Stimulated activated CD8-positive, alpha-beta memory T cell treated with anti-CD3 and anti-CD28 coated beads, Interleukin-12 subunit alpha, Interleukin-12 subunit beta, amount 100 ng/mL, for 4 hours (primary cell): ENCODE data around the gene HRAS.
"Not testable (repeated sequence)": the region's sequence is repeated elsewhere in the genome, so short reads cannot be mapped to it uniquely, and the experiment has no call there.

Source experiments
- DNase-seq: peaks from one replicate; pipeline ENCODE4 v3.0.0-alpha.2; 2020; ENCODE audit warnings: low read depth

The HRAS gene

DNA sequence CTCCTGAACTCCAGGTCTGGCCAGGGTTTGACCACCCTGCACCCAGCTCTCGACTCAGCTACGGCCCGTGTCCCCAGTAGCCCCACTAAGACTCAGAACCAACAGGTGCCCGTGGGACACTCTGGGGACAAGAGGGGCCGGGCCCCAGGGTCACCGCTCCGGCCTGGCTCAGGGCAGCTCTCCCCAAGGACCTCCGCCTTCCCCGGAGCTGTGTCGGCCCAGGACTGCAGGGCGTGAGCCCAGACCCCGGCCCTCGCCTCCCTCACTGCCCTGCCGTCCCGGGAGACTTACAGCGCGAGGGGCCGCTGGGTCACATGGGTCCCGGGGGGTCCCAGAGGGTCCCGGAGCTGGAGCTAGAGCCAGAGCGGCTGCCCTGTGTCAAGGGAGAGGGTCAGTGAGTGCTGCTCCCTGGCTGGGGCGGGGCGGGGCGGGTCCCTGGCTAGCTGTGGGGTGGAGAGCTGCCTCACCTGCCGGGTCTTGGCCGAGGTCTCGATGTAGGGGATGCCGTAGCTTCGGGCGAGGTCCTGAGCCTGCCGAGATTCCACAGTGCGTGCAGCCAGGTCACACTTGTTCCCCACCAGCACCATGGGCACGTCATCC lies 2.3 kb downstream of the HRAS start:
- DNase-seq, result no peak

DNA sequence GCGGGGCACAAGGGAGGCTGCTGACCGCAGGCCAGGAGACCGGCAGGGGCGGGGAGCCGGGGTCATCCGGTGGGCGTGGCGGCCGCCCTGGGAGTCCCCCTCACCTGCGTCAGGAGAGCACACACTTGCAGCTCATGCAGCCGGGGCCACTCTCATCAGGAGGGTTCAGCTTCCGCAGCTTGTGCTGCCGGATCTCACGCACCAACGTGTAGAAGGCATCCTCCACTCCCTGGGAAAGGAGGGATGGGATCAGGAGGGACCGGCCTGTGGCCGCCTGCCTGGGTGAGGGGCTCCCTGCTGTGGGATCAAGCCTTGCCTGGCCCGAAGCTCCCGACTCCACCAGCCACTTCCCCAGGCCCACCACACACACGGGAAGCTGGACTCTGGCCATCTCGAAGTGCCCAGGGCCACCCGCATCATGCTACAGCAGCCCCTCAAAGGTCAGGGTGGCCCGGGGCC lies 2.8 kb downstream of the HRAS start:
- no peak for DNase-seq

DNA sequence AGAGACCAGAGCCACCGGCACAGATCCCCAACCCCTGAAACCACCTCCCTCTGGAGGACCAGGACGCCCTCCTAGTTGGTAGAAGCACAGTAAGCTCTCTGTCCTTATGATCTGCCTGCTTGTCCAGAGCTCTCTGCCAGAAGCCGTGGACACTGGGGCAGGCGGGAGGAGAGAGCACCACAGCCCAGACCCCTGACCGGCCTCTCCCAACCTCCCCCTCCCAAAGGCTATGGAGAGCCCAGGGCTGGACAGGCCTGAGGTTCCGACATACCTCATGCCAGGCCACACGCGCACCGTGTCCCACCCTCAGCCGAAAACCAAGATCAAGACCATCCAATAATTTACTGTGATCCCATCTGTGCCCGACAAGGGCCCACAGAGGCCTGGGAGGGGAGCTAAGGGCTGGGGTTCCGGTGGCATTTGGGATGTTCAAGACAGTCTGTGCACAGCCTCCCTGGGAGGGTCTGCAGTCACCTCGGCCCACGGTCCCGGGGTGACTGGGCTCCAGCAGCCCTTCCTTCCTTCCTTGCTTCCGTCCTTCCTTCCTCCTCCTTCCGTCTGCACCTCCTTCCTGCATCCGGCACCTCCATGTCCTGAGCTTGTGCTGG lies 3.4 kb downstream of the HRAS start:
- DNase-seq, result no peak

DNA sequence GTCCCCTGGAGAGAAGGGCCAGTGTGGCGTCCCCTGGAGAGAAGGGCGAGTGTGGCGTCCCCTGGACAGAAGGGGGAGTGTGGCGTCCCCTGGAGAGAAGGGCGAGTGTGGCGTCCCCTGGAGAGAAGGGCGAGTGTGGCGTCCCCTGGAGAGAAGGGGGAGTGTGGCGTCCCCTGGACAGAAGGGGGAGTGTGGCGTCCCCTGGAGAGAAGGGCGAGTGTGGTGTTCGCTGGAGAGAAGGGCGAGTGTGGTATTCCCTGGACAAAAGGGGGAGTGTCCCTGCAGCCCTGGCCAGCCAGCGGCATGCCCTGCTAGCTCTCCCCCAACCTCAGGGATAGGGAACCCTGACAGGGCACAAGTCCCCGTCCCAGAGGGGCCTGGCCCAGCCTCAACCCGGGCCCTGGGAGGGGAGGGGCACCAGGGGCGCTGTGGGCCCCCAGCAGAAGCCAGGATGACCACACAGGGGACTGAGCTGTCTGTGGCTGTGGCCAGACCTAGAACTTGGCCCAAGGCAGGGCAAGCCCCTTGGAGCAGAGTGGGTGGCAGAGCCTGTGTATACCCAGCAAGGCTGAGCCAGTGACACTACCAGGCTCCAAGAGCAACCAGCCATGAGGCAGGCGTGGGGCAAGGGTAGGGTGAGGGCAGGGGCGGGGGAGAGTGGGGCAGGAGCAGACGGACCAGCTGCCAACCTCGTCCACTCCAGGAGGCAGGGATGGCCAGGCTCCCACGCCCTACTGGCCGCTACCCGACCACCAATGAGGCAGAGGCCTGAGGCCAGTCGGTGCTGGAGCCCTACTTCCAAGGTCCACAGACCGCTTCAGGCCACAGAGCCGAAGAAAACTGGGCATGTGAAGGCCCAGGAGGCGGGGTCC lies 4.2 kb downstream of the HRAS start:
- DNase-seq, result no peak

DNA sequence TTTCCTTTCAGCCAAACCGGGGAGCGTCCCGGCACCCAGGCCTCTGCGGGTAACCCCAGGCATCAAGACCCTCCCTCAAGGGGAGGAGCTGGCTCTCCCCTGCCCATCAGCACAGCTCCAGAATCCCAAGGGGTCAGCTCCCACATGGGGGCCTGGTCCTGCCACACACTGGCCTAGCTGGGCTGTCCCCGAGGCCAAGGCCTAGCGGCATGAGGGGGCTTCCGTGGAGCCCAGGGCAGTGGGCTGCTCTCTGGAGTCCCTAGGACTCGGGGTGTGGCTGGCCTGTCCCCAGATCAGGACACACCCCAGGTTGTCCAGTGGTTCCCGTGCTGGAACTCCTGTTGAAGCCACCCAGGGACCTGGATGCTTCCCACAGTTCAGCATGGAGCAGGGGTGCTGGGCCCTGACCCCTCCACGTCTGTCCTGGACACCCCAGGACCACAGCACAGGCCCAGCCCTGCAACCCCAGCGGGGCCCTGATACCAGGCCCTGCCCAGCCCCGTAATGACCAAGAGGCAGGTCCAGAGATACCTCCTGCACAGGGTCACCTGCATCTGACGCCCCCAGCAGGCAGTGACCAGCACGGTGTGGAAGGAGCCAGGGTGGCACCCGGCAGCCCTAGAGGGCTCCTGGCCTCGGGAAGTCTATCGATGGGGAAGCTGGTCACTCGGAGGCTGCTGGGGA lies 5.5 kb downstream of the HRAS start:
- no peak for DNase-seq

DNA sequence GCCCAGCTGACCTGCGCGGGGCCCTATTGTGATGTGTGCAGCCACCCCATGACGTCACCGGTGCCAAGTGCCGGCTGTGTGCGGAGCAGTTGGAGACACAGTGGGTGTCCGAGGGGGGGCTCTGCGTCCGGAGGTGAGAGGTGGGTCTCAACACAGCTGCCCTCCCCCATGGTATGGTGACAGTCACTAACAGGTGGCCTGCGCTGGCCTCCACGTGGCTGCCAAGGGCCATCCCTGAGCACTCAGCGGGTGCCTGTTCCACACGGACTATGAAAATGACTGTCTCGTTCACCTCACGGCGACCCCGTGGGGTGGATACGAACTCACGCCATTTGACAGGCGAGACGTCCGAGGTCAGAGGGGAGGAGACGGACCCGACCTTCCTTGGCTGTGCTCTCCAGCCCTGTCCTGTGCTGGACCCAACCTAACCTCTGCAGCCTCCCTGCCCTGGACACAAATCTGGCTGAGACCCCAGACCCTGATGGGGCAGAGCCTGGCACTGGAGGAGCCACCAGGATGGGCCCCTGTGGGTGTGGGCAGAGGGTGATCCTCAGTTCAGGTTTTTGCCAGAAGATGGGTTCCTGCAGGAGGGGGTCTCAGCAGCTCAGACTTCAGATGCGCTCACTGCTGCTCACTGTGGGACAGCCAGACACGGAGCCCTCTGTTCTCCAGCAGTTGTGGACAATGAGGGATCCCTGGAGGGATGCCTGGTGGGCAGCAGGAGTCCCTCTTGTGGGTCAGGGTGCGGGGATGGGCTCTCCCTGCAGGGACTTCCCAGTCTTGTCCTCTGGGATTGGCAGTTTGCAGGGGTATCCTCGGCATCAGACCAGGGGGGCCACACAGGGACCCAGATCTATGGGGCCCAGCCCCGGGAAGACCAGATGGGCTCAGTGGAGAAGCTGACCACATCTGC lies 6.3 kb downstream of the HRAS start:
- no peak for DNase-seq

DNA sequence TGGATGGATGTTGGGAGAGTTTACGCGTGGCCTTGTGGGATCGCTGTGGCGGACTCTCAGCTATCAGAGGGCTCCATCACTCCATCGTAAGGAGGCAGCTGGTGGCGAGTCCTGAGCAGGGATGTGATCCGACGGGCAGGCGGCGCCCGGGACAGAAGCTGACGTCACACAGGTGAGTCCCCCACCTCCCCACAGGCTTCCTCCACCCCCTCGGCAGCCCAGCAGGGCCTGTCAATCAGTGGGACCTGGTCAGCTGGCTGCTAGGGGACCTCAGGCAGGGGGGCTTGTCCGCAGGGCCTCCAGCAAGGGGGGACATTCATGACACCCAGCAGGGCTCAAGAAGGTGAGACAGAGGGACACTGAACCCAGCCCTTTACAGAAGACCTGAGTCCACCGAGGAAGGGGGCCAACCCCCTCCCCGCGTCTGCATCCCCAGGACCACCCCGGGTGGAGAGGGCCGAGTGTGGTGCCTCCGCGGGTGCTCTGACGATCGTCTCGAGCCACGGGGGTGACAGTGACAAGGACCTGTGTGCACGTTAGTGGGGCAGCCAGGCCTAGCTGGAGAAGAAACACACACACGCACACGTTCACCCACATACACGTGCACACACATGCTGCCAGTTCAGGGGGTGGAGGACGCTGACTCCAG lies 7.1 kb downstream of the HRAS start:
- DNase-seq, result no peak

DNA sequence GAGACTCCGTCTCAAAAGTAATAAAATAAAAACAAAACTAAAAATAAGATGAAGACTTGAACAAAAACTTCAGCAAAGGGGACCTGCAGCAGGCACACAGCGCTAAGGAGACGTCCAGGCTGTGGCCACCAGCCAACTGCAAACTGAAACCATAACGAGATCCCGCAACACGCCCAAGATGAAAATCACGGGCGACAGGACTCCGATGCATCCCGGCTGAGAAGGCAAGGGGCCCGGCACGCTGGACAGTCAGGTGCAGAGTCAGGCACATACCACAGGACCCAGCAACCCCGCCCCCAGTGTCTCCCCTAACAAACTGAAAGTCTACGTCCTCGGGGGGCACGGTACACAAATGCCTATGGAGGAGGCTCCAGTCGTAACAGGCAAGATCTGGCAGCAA lies 9.2 kb downstream of the HRAS start:
- no peak for DNase-seq

DNA sequence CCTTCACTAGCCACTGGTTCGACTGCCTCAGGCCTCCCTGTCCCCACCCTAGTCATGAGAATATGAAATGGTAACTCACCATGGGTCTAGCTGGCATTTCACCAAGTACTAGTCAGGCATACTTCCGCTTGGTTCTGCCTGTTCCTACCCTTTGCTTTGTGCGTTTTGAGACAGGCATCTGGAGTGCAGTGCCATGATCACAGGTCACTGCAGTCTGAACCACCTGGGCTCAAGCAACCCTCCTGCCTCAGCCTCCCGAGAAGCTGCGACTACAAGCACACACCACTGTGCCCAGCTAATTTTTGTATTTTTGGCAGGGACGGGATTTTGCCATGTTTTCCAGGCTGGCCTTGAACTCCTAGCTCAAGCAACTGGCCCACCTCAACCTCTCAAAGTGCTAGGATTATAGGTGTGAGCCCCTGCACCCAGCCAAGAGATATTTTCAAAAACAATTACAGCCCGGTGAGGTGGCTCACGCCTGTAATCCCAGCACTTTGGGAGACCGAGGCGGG lies 14.1 kb downstream of the HRAS start:
- no peak for DNase-seq

DNA sequence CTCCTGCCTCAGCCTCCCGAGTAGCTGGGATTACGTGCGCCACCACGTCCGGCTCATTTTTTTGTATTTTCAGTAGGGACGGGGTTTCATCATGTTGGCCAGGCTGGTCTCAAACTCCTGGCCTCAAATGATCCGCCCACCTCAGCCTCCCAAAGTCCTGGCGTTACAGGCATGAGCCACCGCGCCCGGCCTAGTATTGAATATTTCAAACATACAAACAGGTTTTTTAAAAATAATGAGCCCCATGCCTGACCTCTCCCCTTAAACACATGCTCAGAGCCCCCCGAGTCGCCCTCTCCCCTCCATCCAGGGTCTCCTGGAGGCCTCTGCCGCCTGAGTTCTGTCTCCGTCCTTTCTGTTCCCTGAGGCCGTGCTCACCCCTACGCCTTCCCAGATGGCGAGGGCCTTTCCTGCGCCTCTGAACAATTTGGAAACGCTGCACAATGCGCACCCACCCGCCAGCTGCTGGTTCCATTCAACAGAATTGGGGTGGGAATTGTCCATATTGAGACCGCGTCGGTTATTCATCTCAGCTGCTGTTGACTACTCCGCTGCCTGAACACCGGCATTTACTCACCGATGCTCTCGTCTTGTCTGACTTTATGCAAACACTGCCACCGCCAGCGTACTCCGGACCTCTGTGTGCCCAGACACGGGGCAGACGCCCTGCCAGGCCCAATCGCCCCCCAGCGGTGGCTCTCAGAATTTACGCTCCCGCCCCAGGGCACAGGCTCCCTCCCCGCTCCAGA lies 14.8 kb downstream of the HRAS start:
- no peak for DNase-seq

DNA sequence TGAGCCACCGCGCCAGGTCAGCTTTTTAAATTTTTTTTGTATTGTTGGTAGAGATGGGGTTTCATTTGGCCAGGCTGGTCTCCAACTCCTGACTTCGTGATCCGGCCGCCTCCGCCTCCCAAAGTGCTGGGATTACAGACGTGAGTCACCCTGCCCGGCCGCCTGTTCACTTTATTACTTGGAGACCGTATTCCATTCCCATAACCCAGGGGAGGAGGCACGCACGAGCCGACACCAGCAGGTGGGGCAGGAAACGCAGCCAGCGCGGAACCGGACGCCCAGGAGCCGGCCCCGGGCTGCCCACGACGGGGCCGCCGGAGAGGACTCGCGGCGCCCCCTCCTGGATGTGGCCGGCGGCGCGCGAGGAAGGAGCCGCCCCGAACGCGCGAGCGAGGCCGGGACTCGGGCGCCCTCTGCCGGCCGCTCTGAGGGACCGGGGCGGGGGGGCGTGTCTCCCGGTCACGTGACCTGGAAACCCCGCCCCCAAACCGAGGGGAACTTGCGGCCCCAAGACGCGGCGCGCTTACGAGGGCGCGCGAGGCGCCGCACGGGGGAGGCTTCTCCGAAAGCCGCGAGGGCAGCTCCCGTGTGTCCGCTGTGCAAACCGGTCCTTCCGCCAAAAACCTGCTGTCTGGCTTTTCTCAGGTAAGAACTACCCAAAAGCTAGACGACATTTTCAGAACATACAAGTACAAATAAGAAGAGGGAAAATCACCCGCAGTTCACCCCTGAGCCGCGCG lies 16.7 kb downstream of the HRAS start:
- peak; percentile 87 for DNase-seq

DNA sequence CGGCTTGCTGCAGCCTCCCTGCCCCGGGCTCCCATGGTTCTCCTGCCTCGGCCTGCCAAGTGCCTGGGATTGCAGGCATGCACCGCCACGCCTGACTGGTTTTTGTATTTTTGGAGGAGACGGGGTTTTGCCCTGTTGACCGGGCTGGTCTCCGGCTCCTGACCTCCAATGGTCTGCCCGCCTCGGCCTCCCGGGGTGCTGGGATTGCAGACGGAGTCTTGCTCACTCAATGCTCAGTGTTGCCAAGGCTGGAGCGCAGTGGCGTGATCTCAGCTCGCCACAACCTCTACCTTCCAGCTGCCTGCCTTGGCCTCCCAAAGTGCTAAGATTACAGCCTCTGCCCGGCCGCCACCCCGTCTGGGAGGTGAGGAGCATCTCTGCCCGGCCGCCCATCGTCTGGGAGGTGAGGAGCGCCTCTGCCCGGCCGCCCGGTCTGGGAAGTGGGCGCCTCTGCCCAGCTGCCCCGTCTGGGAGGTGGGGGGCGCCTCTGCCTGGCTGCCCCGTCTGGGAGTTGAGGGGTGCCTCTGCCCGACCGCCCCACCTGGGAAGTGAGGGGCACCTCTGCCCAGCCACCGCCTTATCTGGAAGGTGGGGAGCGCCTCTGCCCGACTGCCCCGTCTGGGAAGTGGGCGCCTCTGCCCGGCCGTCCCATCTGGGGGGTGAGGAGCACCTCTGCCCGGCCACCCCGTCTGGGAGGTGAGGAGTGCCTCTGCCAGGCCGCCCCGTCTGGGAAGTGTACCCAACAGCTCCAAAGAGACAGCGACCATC lies 18.3 kb downstream of the HRAS start:
- not testable (repeated sequence) for DNase-seq

DNA sequence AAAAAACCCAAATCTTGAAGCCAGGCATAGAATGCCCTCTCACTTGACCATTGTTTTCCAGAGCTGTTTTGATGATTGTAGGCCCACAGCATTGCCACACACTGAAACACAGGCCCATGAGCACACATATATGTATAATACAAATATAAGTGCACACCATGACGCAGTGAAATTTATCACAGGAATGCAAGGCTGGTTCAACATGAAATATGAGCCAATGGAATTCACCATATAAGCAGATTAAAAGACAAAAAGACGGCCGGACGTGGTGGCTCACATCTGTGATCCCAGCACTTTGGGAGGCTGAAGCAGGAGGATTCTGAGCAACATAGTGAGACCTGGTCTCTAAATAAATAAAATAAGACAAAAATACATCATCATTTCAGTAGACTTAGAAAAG lies 19.0 kb downstream of the HRAS start:
- DNase-seq, result no peak

DNA sequence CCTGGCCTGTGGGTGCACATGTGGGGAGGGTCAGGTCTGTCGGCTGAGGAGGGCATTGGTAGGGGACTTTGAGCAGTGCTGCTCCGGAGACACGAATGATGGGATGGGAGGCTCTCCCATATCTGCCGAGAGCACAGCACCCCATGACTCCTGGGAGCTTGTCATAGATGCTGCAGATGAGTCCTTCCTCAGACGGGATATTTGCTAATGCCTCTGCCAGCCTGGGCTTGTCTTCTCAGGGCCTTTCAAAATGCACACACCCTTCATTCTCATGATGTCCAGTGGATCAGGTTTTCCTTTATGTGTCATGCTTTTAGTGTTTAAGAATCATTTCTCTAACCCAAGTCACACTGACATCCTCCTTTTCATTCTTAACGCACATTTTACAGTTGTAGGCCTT lies 20.2 kb downstream of the HRAS start:
- DNase-seq, result no peak

DNA sequence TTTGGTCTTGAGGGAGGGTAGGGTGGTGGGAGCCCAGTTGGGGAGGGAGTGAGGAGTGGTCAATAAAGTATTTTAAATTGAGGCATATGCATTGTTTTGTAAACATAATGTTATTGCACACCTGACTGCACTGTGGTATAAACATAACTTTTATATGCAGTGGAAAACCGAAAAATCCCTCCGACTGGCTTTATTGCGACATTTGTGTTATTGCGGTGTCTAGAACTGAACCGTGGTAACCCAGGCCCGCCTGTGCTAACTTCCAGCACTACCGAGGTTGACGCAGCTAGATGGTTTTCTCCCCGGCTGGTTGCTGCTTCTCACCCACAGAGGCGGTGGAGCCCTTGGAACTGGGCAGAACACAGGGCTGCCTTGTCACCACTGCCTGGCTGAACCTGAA lies 20.8 kb downstream of the HRAS start:
- no peak for DNase-seq

DNA sequence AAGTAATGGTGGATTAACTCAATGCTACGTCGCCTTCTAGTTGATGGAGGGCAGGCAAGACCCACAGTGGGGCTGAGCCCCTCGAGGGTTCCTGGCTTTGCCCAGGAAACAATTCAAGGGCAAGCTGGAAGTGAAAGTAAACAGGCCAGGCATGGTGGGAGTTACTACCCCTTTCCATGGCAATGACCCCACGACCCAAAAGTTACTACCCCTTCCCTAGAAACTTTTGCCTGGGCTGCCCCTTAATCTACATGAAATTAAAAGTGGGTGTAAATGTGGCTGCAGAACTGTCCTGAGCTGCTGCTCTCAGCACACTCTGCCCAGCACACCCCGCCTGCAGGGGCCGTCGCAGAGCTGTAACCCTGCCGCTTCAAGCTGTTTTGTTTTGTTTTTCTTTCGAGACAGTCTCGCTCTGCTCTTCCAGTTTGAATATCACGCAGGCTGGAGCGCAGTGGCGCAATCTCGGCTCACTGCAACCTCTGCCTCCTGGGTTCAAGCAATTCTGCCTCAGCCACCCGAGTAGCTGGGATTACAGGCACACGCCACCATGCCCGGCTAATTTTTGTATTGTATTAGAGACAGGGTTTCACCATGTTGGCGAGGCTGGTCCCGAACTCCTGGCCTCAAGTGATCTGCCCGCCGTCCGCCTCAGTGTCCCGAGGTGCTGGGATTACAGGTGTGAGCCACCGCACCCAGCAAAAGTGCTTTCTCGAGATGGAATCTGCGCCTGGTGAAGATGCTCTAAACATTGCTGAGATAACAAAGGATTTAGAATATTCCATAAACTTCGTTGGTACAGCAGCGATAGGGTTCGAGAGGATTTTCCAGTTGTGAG lies 22.4 kb downstream of the HRAS start:
- no peak for DNase-seq

DNA sequence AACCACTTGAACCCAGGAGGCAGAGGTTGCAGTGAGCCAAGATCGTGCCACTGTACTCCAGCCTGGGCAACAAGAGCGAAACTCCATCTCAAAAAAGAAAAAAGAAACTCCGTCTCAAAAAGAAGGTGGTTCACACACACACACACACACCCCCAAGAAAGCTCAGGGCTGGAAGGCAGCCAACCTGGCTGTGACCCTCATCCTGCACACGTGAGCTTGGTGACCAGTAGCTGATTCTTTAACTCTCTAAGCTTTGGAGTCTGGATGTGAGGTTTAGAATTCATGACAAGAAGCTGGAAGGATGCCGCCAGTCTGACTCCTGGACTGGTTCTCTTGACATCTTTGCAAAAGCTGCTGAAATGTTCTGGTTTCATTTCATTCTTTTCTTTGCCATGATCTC lies 26.4 kb downstream of the HRAS start:
- no peak for DNase-seq
